H1 (cell line): ENCODE data around the gene BLOC1S3. TPM values are rescaled to one million over a fixed set of nuclear protein-coding genes. Genes with fewer than 3 reads are reported as not detected.
A peak's percentile ranks its signal among the peaks of the same experiment; 100 is the strongest.

Experiments
- CTCF ChIA-PET: fragments of 300-600 bp; sonication (Branson Sonifier 250); formaldehyde crosslinking; loops from one replicate; lab custom pipeline; 2021; ENCODE audit not compliant: partially characterized antibody; lab: Charles Lee
- POLR2A ChIA-PET: fragments of 300-600 bp; sonication (Branson Sonifier 250); formaldehyde crosslinking; loops from one replicate; lab custom pipeline; 2021; ENCODE audit warnings: inconsistent platforms; ENCODE audit not compliant: partially characterized antibody; lab: Charles Lee
- DNase-seq, 2 experiments: peaks; one replicate each; pipeline versions ENCODE4 v3.0.0 to v3.0.0-alpha.2; 2010 to 2022; ENCODE audit warnings: low spot score in 2 of 2, low read depth in 1 of 2, mixed read lengths in 1 of 2
- FAIRE-seq: peaks from 2 replicates; lab custom pipeline; 2011; peaks lifted over from hg19 to GRCh38; lab: Jason Lieb, UNC
- H2AFZ ChIP-seq: 2 replicates; pipeline ENCODE4 v1.8.1; 2012; ENCODE audit warnings: low read length, inconsistent platforms
- H2AK5ac ChIP-seq: 2 replicates; pipeline ENCODE4 v1.6.1; 2013; ENCODE audit warnings: low read depth, low read length
- H2BK120ac ChIP-seq: replicated peaks from 2 replicates; pipeline ENCODE3; 2013; ENCODE audit warnings: low read depth, low read length, inconsistent platforms
- H2BK12ac ChIP-seq: 2 replicates; pipeline ENCODE4 v1.6.1; 2013; ENCODE audit warnings: low read depth, low read length
- H2BK15ac ChIP-seq: 2 replicates; pipeline ENCODE4 v1.6.1; 2013; ENCODE audit warnings: low read length
- H2BK20ac ChIP-seq: 2 replicates; pipeline ENCODE4 v1.6.1; 2013; ENCODE audit warnings: low read length
- H2BK5ac ChIP-seq: 2 replicates; pipeline ENCODE4 v1.6.1; 2013; ENCODE audit warnings: low read depth, low read length
- H3K14ac ChIP-seq: 2 replicates; pipeline ENCODE4 v1.6.1; 2013; ENCODE audit warnings: inconsistent platforms; ENCODE audit not compliant: insufficient read length
- H3K18ac ChIP-seq: 2 replicates; pipeline ENCODE4 v1.6.1; 2013; ENCODE audit warnings: low read length; ENCODE audit errors: extremely low read depth
- H3K23ac ChIP-seq: 2 replicates; pipeline ENCODE4 v1.6.1; 2013; ENCODE audit warnings: inconsistent platforms; ENCODE audit not compliant: insufficient read length
- H3K23me2 ChIP-seq: 2 replicates; pipeline ENCODE4 v1.6.1; 2013; ENCODE audit warnings: low read depth, low read length
- H3K27ac ChIP-seq: 2 replicates; pipeline ENCODE4 v1.6.1; 2011; ENCODE audit warnings: low read depth, low read length, inconsistent platforms
- H3K27me3 ChIP-seq, 4 experiments: replicated peaks in 1 of 4; 1 replicate in 1 of 4; 2 replicates in 3 of 4; pipeline versions ENCODE4 v1.6.1 to v1.8.1; 2011 to 2013; ENCODE audit warnings: low read length in 3 of 4, mild to moderate bottlenecking in 3 of 4, inconsistent platforms in 2 of 4, mixed read lengths in 2 of 4, moderate library complexity in 1 of 4; ENCODE audit not compliant: control insufficient read depth in 3 of 4, insufficient read depth in 3 of 4; ENCODE audit errors: extremely low read depth in 1 of 4
- H3K36me3 ChIP-seq, 4 experiments: 2 replicates each; pipeline versions ENCODE4 v1.6.1 to v1.8.1; 2011 to 2013; ENCODE audit warnings: mild to moderate bottlenecking in 4 of 4, low read length in 3 of 4, moderate library complexity in 2 of 4, control low read depth in 1 of 4, inconsistent platforms in 1 of 4; ENCODE audit not compliant: insufficient read depth in 4 of 4, control insufficient read depth in 2 of 4
- H3K4ac ChIP-seq: replicated peaks from 2 replicates; pipeline ENCODE3; 2013; ENCODE audit warnings: low read length, low read depth, mixed read lengths, inconsistent platforms; ENCODE audit not compliant: insufficient read length
- H3K4me1 ChIP-seq, 4 experiments: replicated peaks in 1 of 4; 1 replicate in 1 of 4; 2 replicates in 3 of 4; pipeline versions ENCODE4 v1.6.1 to v1.8.1; 2011 to 2013; ENCODE audit warnings: low read length in 3 of 4, inconsistent platforms in 2 of 4, mixed read lengths in 1 of 4; ENCODE audit not compliant: insufficient read depth in 4 of 4, control insufficient read depth in 3 of 4
- H3K4me2 ChIP-seq, 2 experiments: 2 replicates each; pipeline versions ENCODE4 v1.6.1 to v1.8.1; 2011 to 2013; ENCODE audit warnings: low read depth in 2 of 2, low read length in 2 of 2, control low read depth in 1 of 2, inconsistent platforms in 1 of 2, mild to moderate bottlenecking in 1 of 2; ENCODE audit not compliant: insufficient read depth in 1 of 2
- H3K4me3 ChIP-seq, 4 experiments: fragments of 200-600, 300-600 bp in 1 of 4; sonication (generic), shearing (Covaris generic), sonication (Bioruptor Twin) in 1 of 4; 2 replicates each; pipeline versions ENCODE4 v1.5.1 to v1.8.1; 2011 to 2016; ENCODE audit warnings: low read length in 4 of 4, low read depth in 3 of 4, control low read depth in 2 of 4, inconsistent platforms in 2 of 4, mild to moderate bottlenecking in 2 of 4, mixed read lengths in 1 of 4, moderate library complexity in 1 of 4; ENCODE audit not compliant: insufficient read depth in 2 of 4; ENCODE audit errors: extremely low read depth in 1 of 4
- H3K56ac ChIP-seq: replicated peaks from 2 replicates; pipeline ENCODE3; 2013; ENCODE audit warnings: low read depth, mild to moderate bottlenecking, mixed read lengths, low read length, inconsistent platforms; ENCODE audit not compliant: insufficient read length
- H3K79me1 ChIP-seq: 2 replicates; pipeline ENCODE4 v1.6.1; 2013; ENCODE audit warnings: low read depth, low read length, control low read depth
- H3K79me2 ChIP-seq, 2 experiments: 2 replicates each; pipeline versions ENCODE4 v1.6.1 to v1.8.1; 2012 to 2013; ENCODE audit warnings: low read length in 2 of 2, mild to moderate bottlenecking in 2 of 2, inconsistent platforms in 1 of 2; ENCODE audit not compliant: insufficient read depth in 2 of 2, control insufficient read depth in 1 of 2
- H3K9ac ChIP-seq, 4 experiments: replicated peaks in 1 of 4; 1 replicate in 1 of 4; 2 replicates in 3 of 4; pipeline versions ENCODE4 v1.6.1 to v1.8.1; 2011 to 2013; ENCODE audit warnings: low read depth in 3 of 4, low read length in 3 of 4, control low read depth in 2 of 4, mild to moderate bottlenecking in 2 of 4, moderate library complexity in 2 of 4, inconsistent platforms in 1 of 4; ENCODE audit errors: extremely low read depth in 1 of 4
- H3K9me3 ChIP-seq, 2 experiments: 2 replicates each; pipeline versions ENCODE4 v1.6.1 to v1.8.1; 2012 to 2013; ENCODE audit warnings: mild to moderate bottlenecking in 2 of 2, moderate library complexity in 2 of 2, control low read depth in 1 of 2, inconsistent platforms in 1 of 2, low read depth in 1 of 2, low read length in 1 of 2, mixed read lengths in 1 of 2; ENCODE audit not compliant: insufficient read depth in 2 of 2
- H4K20me1 ChIP-seq, 2 experiments: replicated peaks in 1 of 2; 2 replicates each; pipeline versions ENCODE3 to v1.8.1; 2011 to 2013; ENCODE audit warnings: inconsistent platforms in 2 of 2, low read length in 2 of 2, mild to moderate bottlenecking in 1 of 2; ENCODE audit not compliant: insufficient read depth in 2 of 2, control insufficient read depth in 1 of 2
- H4K5ac ChIP-seq: 2 replicates; pipeline ENCODE4 v1.6.1; 2013; ENCODE audit warnings: low read length, low read depth, mixed read lengths, inconsistent platforms; ENCODE audit not compliant: insufficient read length
- H4K8ac ChIP-seq: 2 replicates; pipeline ENCODE4 v1.8.0; 2013; ENCODE audit warnings: mild to moderate bottlenecking, moderate library complexity, low read length, inconsistent platforms; ENCODE audit not compliant: insufficient read depth; ENCODE audit errors: extremely low read depth
- H4K91ac ChIP-seq: replicated peaks from 2 replicates; pipeline ENCODE3; 2013; ENCODE audit warnings: low read length, mixed read lengths, inconsistent platforms; ENCODE audit not compliant: insufficient read length
- CTBP2 ChIP-seq: IDR thresholded peaks from 2 replicates; pipeline ENCODE4 v1.7.0; 2011; ENCODE audit warnings: borderline replicate concordance, mild to moderate bottlenecking, moderate library complexity, mixed read lengths, low read length; ENCODE audit not compliant: insufficient read depth, insufficient read length
- HDAC2 ChIP-seq, 2 experiments: fragments of 300-600 bp in 1 of 2; sonication (generic) in 1 of 2; IDR thresholded peaks; 2 replicates each; pipeline ENCODE4 v1.6.1; 2011 to 2012; ENCODE audit warnings: low read depth in 2 of 2, low read length in 2 of 2, mild to moderate bottlenecking in 2 of 2, moderate library complexity in 2 of 2, borderline replicate concordance in 1 of 2, inconsistent platforms in 1 of 2
- KDM1A ChIP-seq: fragments of 200-600, 300-600 bp; sonication (generic); IDR thresholded peaks from 2 replicates; pipeline ENCODE4 v1.7.1; 2016; ENCODE audit warnings: mild to moderate bottlenecking, low read length, borderline replicate concordance
- POLR2AphosphoS5 ChIP-seq: IDR thresholded peaks from 2 replicates; pipeline ENCODE4 v1.6.1; 2011; ENCODE audit warnings: low read depth, low read length
- SAP30 ChIP-seq: fragments of 300-600 bp; sonication (generic); IDR thresholded peaks from 2 replicates; pipeline ENCODE4 v1.7.1; 2012; ENCODE audit warnings: low read length, moderate library complexity, mild to moderate bottlenecking, inconsistent platforms; ENCODE audit not compliant: insufficient read depth, insufficient replicate concordance
- SP4 ChIP-seq: IDR thresholded peaks from 2 replicates; pipeline ENCODE4 v1.6.1; 2012; ENCODE audit warnings: low read length, inconsistent platforms
- SUZ12 ChIP-seq: fragments of 200-600 bp; sonication (generic); IDR thresholded peaks from 2 replicates; pipeline ENCODE4 v1.6.1; 2012; ENCODE audit warnings: mild to moderate bottlenecking, inconsistent platforms, low read length, moderate library complexity, mixed read lengths
- TAF7 ChIP-seq: optimal IDR thresholded peaks from 2 replicates; pipeline ENCODE3; 2011; ENCODE audit warnings: low read depth, mild to moderate bottlenecking, inconsistent platforms, low read length, moderate library complexity, borderline replicate concordance
- TBP ChIP-seq: IDR thresholded peaks from 2 replicates; pipeline ENCODE4 v1.6.1; 2011; ENCODE audit warnings: low read depth, low read length, improper control_type of control experiment
- TCF12 ChIP-seq: IDR thresholded peaks from 2 replicates; pipeline ENCODE4 v1.6.1; 2011; ENCODE audit warnings: low read depth, mild to moderate bottlenecking, low read length
- WGBS, 2 experiments: shearing (Covaris generic) in 1 of 2; methylation state at CpG; one replicate each; pipeline versions ENCODE4 v1.1.6 to v1.1.7; 2013 to 2015; ENCODE audit warnings: low lambda C conversion rate in 2 of 2, mixed read lengths in 2 of 2, inconsistent platforms in 1 of 2, low coverage in 1 of 2, missing lambda C conversion rate in 1 of 2; ENCODE audit not compliant: insufficient replicate concordance in 2 of 2, insufficient coverage in 1 of 2, insufficient read length in 1 of 2; ENCODE audit errors: extremely low coverage in 1 of 2, missing lambda C conversion rate in 1 of 2; 5-methylcytosine and 5-hydroxymethylcytosine counted together
- polyA plus RNA-seq, 7 experiments: library from polyadenylated mRNA; depleted of rRNA in 3 of 7; stranded (reverse) in 5 of 7; unstranded in 2 of 7; fragments of >200 nt in 5 of 7; fragments of 200-250 nt in 2 of 7; gene quantifications; 1 replicate in 5 of 7; 2 replicates in 1 of 7; 4 replicates in 1 of 7; pipeline versions ENCODE4 v1.2.1 to v1.2.3, GENCODE V29; 2011 to 2013; ENCODE audit warnings: missing spikeins in 2 of 7, mixed read lengths in 2 of 7
- total RNA-seq: library from RNA; stranded (reverse); fragmentation: NEBNext Ultra II Directional; extraction: Animal tissue kit (Norgen Biotek cat#: 25700); gene quantifications from 2 replicates; pipeline ENCODE4 v1.2.1, GENCODE V29; 2021
- TF ChIP-seq, protein P1 (sequence below): IDR thresholded peaks from 2 replicates; pipeline ENCODE4 v1.6.1; 2012; ENCODE audit warnings: inconsistent platforms

BLOC1S3 gene
- total and polyA plus RNA-seq, 2 of the 8 experiments (the other 6 are each of a cell fraction or from before 2014, with no cell fraction given), result 6.0 to 6.1 TPM

DNA sequence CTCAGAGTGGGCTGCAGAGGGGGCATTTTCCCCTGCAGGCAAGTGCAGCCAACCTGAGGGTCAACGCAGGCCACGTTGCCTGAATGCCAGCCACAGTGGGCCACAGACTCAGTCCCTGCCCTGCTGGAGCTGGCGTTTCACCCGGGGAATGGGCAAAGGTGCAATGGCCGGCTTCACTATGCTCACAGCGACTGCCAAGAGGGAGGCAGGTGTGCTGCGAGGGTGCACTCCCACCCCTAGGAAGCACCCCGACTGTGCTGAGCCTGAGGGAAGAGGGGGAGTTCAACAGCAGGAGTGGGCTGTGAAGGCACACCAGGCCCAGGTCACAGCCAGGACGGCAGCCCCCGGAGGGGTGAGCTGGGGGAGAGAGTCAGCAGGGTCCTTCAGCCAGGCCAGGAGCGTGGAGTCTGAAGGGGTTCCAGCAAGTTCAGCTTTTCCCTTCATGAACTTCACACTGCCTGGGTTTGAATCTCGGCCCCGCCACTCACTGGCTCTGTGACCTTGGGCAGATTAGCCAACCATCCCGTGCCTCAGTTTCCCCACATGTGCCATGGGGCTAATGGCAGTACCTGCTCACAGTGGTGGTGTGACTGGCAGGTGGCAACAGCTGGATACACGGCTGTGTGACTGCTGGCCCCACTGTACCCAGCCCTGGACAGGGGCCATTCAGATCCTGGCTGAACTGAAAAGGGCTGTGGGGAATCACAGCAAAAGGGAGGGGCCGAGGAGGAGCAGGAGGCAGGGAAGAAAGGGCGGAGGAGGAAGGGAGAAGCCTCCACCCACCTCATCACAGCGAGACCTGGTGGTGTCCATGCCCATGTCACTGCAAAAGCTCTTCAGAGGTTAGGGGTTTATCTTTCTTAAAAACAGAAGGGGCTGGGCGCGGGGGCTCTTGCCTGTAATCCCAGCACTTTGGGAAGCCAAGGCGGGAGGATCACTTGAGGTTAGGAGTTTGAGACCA lies 8.2 kb upstream of the BLOC1S3 start:
- no peak for FAIRE-seq
- POLR2A ChIA-PET, result interaction anchor here (1.2 to 3.6 kb wide), 4 partner anchors 9 to 80 kb away, joined by 3 to 14 read pairs (median 4); partner anchors contain the start of genes BLOC1S3 and NKPD1
- TF ChIP-seq TAF7, result no peak
- TF ChIP-seq SUZ12, result no peak
- TF ChIP-seq TCF12, result no peak
- TF ChIP-seq CTBP2, result no peak
- no peak for TF ChIP-seq TBP
- TF ChIP-seq SP4, result no peak
- no peak for TF ChIP-seq SAP30
- TF ChIP-seq HDAC2 (IDR thresholded peaks at IDR 0.05; ENCODE audit: borderline replicate concordance in 1 of 2, low read depth in 2 of 2, low read length in 2 of 2), result no peak
- TF ChIP-seq KDM1A, result no peak
- TF ChIP-seq, protein P1, sequence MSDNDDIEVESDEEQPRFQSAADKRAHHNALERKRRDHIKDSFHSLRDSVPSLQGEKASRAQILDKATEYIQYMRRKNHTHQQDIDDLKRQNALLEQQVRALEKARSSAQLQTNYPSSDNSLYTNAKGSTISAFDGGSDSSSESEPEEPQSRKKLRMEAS, result no peak
- TF ChIP-seq POLR2AphosphoS5, result no peak

More for the DNA sequence above, 8.2 kb upstream of the BLOC1S3 start:
- Histone ChIP-seq H3K79me2 (no peaks in the 10 kb centered on the region), H3K4me3 (no peak overlapping the region), H3K4me2 (no peak overlapping the region), H3K9me3 (no peaks in the 10 kb centered on the region), H4K5ac (no peak overlapping the region), H2AK5ac (no peak overlapping the region), H2BK15ac (no peak overlapping the region), H4K8ac (peak overlapping the region; percentile 68; the same call in 1 of the 2 replicates), H3K56ac (no peak overlapping the region), H4K20me1 (peaks cover 3 to 13% of the 10 kb centered on the region in 2 experiments), H3K27ac (no peak overlapping the region), H3K9ac (no peak overlapping the region), H3K23me2 (no peaks in the 10 kb centered on the region), H3K4me1 (peaks cover 0 to 5% (median 0%) of the 10 kb centered on the region in 4 experiments; a peak in 2 of 7 replicates), H3K18ac (no peak overlapping the region), H2BK20ac (no peak overlapping the region), H3K36me3 (no peaks in the 10 kb centered on the region), H4K91ac (no peak overlapping the region), H3K79me1 (peaks cover 3% of the 10 kb centered on the region), H2BK5ac (no peak overlapping the region), H3K27me3 (no peaks in the 10 kb centered on the region), H3K4ac (no peak overlapping the region), H3K14ac (no peak overlapping the region), H2BK12ac (no peak overlapping the region), H3K23ac (no peak overlapping the region), H2AFZ (no peak overlapping the region), H2BK120ac (no peak overlapping the region)
- 85% methylated on average over 21 of the region's 21 CpGs; no CpG with 5 or more reads in 1 of the 2 experiments for WGBS, 2 experiments
- no peak for DNase-seq
- CTCF ChIA-PET, result interaction anchor here (0.8 to 1.6 kb wide), 5 partner anchors 10 to 77 kb away, joined by 3 to 7 read pairs (median 4); partner anchors contain the start of gene NKPD1
